HepG2 (cell line): ENCODE results near the gene INTS12. TPM values are rescaled to one million over a fixed set of nuclear protein-coding genes. Genes with fewer than 3 reads are reported as not detected.

Source experiments
- ATAC-seq: fragments of 200-7000 bp; cut with Tn5 transposase; 3 replicates; pipeline ENCODE4 v1.9.1; 2020; ENCODE audit warnings: mild to moderate bottlenecking, moderate library complexity
- BruUV-seq: library from RNA; stranded (reverse); fragments of 400-500 nt; replicated peaks from 2 replicates; lab custom pipeline; 2021; lab: Mats Ljungman, UMichigan
- CTCF ChIA-PET: fragments of 300-600 bp; formaldehyde crosslinking; extraction: SDS; loops from one replicate; lab custom pipeline; 2021; ENCODE audit warnings: low total read pairs, inconsistent platforms, low intra/inter-chr PET ratio; lab: Yijun Ruan, JAX
- POLR2A ChIA-PET: fragments of 350-600 bp; sonication (Branson Sonifier 250); formaldehyde crosslinking; loops from one replicate; lab custom pipeline; 2020; ENCODE audit warnings: antibody characterized with exemption, inconsistent platforms; lab: Yijun Ruan, JAX
- DNase-seq: peaks from one replicate; pipeline ENCODE4 v3.0.0-alpha.2; 2015; ENCODE audit warnings: low spot score
- FAIRE-seq: peaks from 3 replicates; lab custom pipeline; 2011; peaks lifted over from hg19 to GRCh38; lab: Jason Lieb, UNC
- H2AFZ ChIP-seq: one replicate; pipeline ENCODE4 v1.6.1; 2011; ENCODE audit warnings: low read length, inconsistent platforms
- H3K27ac ChIP-seq: fragments of 300-600 bp; 3 replicates; pipeline ENCODE4 v1.8.0; 2011; ENCODE audit warnings: mixed run types, mild to moderate bottlenecking, mixed read lengths, low read length, inconsistent platforms; ENCODE audit not compliant: insufficient read depth; ENCODE audit errors: extremely low read length
- H3K27me3 ChIP-seq, 2 experiments: fragments of 200-600 bp in 1 of 2; 2 replicates in 1 of 2; 3 replicates in 1 of 2; pipeline versions ENCODE4 v1.6.0 to v1.8.0; 2011; ENCODE audit warnings: low read length in 2 of 2, mild to moderate bottlenecking in 2 of 2, moderate library complexity in 2 of 2, inconsistent platforms in 1 of 2; ENCODE audit not compliant: insufficient read depth in 2 of 2, control insufficient read depth in 1 of 2
- H3K36me3 ChIP-seq, 2 experiments: fragments of 200-600 bp in 1 of 2; replicated peaks in 1 of 2; 2 replicates in 1 of 2; 3 replicates in 1 of 2; pipeline versions ENCODE4 v1.5.1 to v1.8.0; 2011; ENCODE audit warnings: low read length in 2 of 2, inconsistent platforms in 1 of 2; ENCODE audit not compliant: insufficient read depth in 2 of 2, control insufficient read depth in 1 of 2
- H3K4me1 ChIP-seq: 2 replicates; pipeline ENCODE4 v1.5.1; 2012; ENCODE audit warnings: low read length, inconsistent platforms; ENCODE audit not compliant: insufficient read depth
- H3K4me2 ChIP-seq: 2 replicates; pipeline ENCODE4 v1.6.0; 2011; ENCODE audit warnings: low read depth, low read length, inconsistent platforms
- H3K4me3 ChIP-seq, 3 experiments: fragments of 200-600 bp in 1 of 3; sonication (generic), shearing (Covaris generic) in 1 of 3; replicated peaks in 1 of 3; 2 replicates each; pipeline ENCODE4 v1.5.1; 2011 to 2016; ENCODE audit warnings: low read length in 3 of 3, inconsistent platforms in 2 of 3, low read depth in 2 of 3, mild to moderate bottlenecking in 2 of 3, control low read depth in 1 of 3, mixed read lengths in 1 of 3; ENCODE audit not compliant: insufficient read depth in 1 of 3
- H3K79me2 ChIP-seq: one replicate; pipeline ENCODE4 v1.6.1; 2011; ENCODE audit warnings: low read length, inconsistent platforms; ENCODE audit not compliant: insufficient read depth
- H3K9ac ChIP-seq: 2 replicates; pipeline ENCODE4 v1.6.0; 2011; ENCODE audit warnings: mild to moderate bottlenecking, low read depth, low read length, inconsistent platforms; ENCODE audit not compliant: insufficient read depth
- H3K9me3 ChIP-seq: 2 replicates; pipeline ENCODE4 v1.5.1; 2012; ENCODE audit warnings: mild to moderate bottlenecking, low read length
- H4K20me1 ChIP-seq: 2 replicates; pipeline ENCODE4 v1.6.0; 2011; ENCODE audit warnings: inconsistent platforms, mild to moderate bottlenecking, low read length, moderate library complexity; ENCODE audit not compliant: insufficient read depth
- ATF7-NPFF ChIP-seq: sonication (generic); formaldehyde crosslinking; IDR thresholded peaks from 2 replicates; pipeline ENCODE4 v1.8.1; 2023; ENCODE audit warnings: mild to moderate bottlenecking, low read depth, missing genetic modification reagents, moderate library complexity
- CBX1 ChIP-seq: IDR thresholded peaks from one replicate; pipeline ENCODE4 v1.6.1; 2016; ENCODE audit warnings: antibody characterized with exemption, low read depth
- CSRNP1 ChIP-seq: sonication (generic); formaldehyde crosslinking; IDR thresholded peaks from 2 replicates; pipeline ENCODE4 v1.8.1; 2023; ENCODE audit warnings: mild to moderate bottlenecking, missing genetic modification reagents
- FOXC1 ChIP-seq: sonication (generic); formaldehyde crosslinking; IDR thresholded peaks from 2 replicates; pipeline ENCODE4 v1.8.0; 2022; ENCODE audit warnings: mild to moderate bottlenecking, missing genetic modification reagents, borderline replicate concordance
- PTBP1 ChIP-seq: fragments of 200-400 bp; formaldehyde crosslinking; IDR thresholded peaks from 2 replicates; pipeline ENCODE4 v1.6.1; 2018; ENCODE audit warnings: low read length, low read depth; ENCODE audit not compliant: poor library complexity, severe bottlenecking
- RERE ChIP-seq: IDR thresholded peaks from 2 replicates; pipeline ENCODE4 v1.6.1; 2016; ENCODE audit warnings: low read depth, missing genetic modification reagents, missing compliant biosample characterization
- SOX6 ChIP-seq, 2 experiments: fragments of 450-650 bp in 1 of 2; sonication (generic) in 1 of 2; formaldehyde crosslinking in 1 of 2; IDR thresholded peaks; 2 replicates each; pipeline versions ENCODE4 v1.4.0 to v1.6.1; 2017 to 2020; ENCODE audit warnings: antibody characterized with exemption in 1 of 2, mild to moderate bottlenecking in 1 of 2, missing genetic modification reagents in 1 of 2
- THAP11 ChIP-seq: IDR thresholded peaks from 2 replicates; pipeline ENCODE4 v1.6.1; 2016; ENCODE audit warnings: missing biosample characterization, missing genetic modification reagents
- ZFAT ChIP-seq: sonication (generic); formaldehyde crosslinking; conservative IDR thresholded peaks from 2 replicates; pipeline ENCODE4 v1.8.1; 2023; ENCODE audit warnings: missing genetic modification reagents, inconsistent platforms
- ZNF143 ChIP-seq: sonication (generic); formaldehyde crosslinking; IDR thresholded peaks from 2 replicates; pipeline ENCODE4 v1.4.0; 2020; ENCODE audit warnings: missing genetic modification reagents
- ZNF451 ChIP-seq: sonication (generic); formaldehyde crosslinking; IDR thresholded peaks from 2 replicates; pipeline ENCODE4 v1.5.0; 2020; ENCODE audit warnings: mild to moderate bottlenecking, missing genetic modification reagents
- ZNF678 ChIP-seq: sonication (generic); formaldehyde crosslinking; IDR thresholded peaks from 2 replicates; pipeline ENCODE4 v1.4.0; 2020; ENCODE audit warnings: mild to moderate bottlenecking, missing genetic modification reagents
- ZNF761 ChIP-seq: sonication (generic); formaldehyde crosslinking; conservative IDR thresholded peaks from 2 replicates; pipeline ENCODE4 v1.4.0; 2020; ENCODE audit warnings: mild to moderate bottlenecking, missing genetic modification reagents
- ZSCAN20 ChIP-seq: sonication (generic); formaldehyde crosslinking; IDR thresholded peaks from 2 replicates; pipeline ENCODE4 v1.4.0; 2020; ENCODE audit warnings: missing genetic modification reagents, mild to moderate bottlenecking, borderline replicate concordance
- in situ Hi-C: cut with HindIII; loops from 2 replicates; pipeline ENCODE4 v1.10.0; 2017; ENCODE audit warnings: low pct_unique_long_range_greater_than_20kb; ENCODE audit not compliant: extremely low pct_ligation_motif_present
- intact Hi-C: fragments of 100-400 bp; cut with micrococcal nuclease; formaldehyde crosslinking; loops from one replicate; pipeline ENCODE4 v1.10.0; 2022; ENCODE audit not compliant: unreplicated experiment
- polyA plus RNA-seq, 8 experiments: library from polyadenylated mRNA; depleted of rRNA in 3 of 8; stranded (reverse) in 7 of 8; unstranded in 1 of 8; fragments of >200 nt; fragmentation: Illumina TruSeq in 4 of 8; extraction: Trizol in 4 of 8; gene quantifications; 2 replicates each; pipeline versions ENCODE4 v1.2.1 to v1.2.3, GENCODE V29; 2011 to 2016; ENCODE audit warnings: low read depth in 4 of 8, missing spikeins in 1 of 8, mixed read lengths in 1 of 8; ENCODE audit not compliant: insufficient read depth in 1 of 8
- total RNA-seq, 5 experiments: library from RNA; depleted of rRNA; stranded (reverse); fragments of >200 nt; fragmentation: Illumina TruSeq; extraction: Trizol; gene quantifications; 2 replicates each; pipeline ENCODE4 v1.2.3, GENCODE V29; 2016; ENCODE audit warnings: low read depth in 1 of 5
- TF ChIP-seq, protein P1 (sequence below): sonication (generic); formaldehyde crosslinking; IDR thresholded peaks from 2 replicates; pipeline ENCODE4 v1.5.0; 2020; ENCODE audit warnings: missing genetic modification reagents

INTS12 gene
- total and polyA plus RNA-seq, 2 of the 13 experiments (the other 11 are each of a cell fraction or from before 2014, with no cell fraction given) = 20.2 to 21.1 TPM

- intact Hi-C loops (no loop called here), in situ Hi-C loops (no loop called here)
- POLR2A ChIA-PET = no interaction called here
- Histone ChIP-seq H3K27me3 (no peaks in the 10 kb centered on the region), H4K20me1 (no peaks in the 10 kb centered on the region), H2AFZ (no peak overlapping the region), H3K36me3 (no peaks in the 10 kb centered on the region), H3K9me3 (no peaks in the 10 kb centered on the region), H3K4me1 (no peaks in the 10 kb centered on the region), H3K4me2 (no peak overlapping the region), H3K4me3 (no peak overlapping the region), H3K79me2 (no peaks in the 10 kb centered on the region), H3K27ac (no peak overlapping the region), H3K9ac (no peak overlapping the region)
- no TSS peak for BruUV-seq
- ATAC-seq (no peak), FAIRE-seq (no peak), DNase-seq (no peak)
- TF ChIP-seq ZNF761 (no peak), ZNF143 (peak; percentile 55), CBX1 (no peak), FOXC1 (no peak), ZNF451 (CRISPR knock-in tag) (no peak), ZSCAN20 (no peak), ATF7-NPFF (no peak), ZFAT (CRISPR knock-in tag) (no peak), THAP11 (CRISPR knock-in tag) (0 out of 2 replicates have a peak, but pooled peaks have one; percentile 55), CSRNP1 (CRISPR knock-in tag) (no peak), PTBP1 (no peak), SOX6 (IDR thresholded peaks at IDR 0.05) (no peak), SOX6 (CRISPR knock-in tag; IDR thresholded peaks at IDR 0.05) (no peak), ZNF678 (CRISPR knock-in tag) (no peak), RERE (CRISPR knock-in tag) (no peak)
- TF ChIP-seq, protein P1, sequence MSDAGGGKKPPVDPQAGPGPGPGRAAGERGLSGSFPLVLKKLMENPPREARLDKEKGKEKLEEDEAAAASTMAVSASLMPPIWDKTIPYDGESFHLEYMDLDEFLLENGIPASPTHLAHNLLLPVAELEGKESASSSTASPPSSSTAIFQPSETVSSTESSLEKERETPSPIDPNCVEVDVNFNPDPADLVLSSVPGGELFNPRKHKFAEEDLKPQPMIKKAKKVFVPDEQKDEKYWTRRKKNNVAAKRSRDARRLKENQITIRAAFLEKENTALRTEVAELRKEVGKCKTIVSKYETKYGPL (CRISPR knock-in tag) = no peak
- CTCF ChIA-PET = no interaction called here
These were observed 56.6 kb downstream of the INTS12 start for GRCh38 chr4:105651884-105652283.
